Glutamatergic neuron (in vitro differentiated cells): ENCODE measurements around the gene RASGEF1B. TPM values are rescaled to one million over a fixed set of nuclear protein-coding genes. Genes with fewer than 3 reads are reported as not detected.

Source experiments
- DNase-seq: peaks from one replicate; pipeline ENCODE4 v3.0.0; 2022
- H3K27ac Mint-ChIP-seq: one replicate; pipeline ENCODE4 v1.8.0; 2020; ENCODE audit warnings: mild to moderate bottlenecking, mixed read lengths, inconsistent platforms; ENCODE audit not compliant: unreplicated experiment
- H3K27me3 Mint-ChIP-seq: one replicate; pipeline ENCODE4 v1.8.0; 2020; ENCODE audit warnings: mild to moderate bottlenecking, moderate library complexity, mixed read lengths, inconsistent platforms; ENCODE audit not compliant: unreplicated experiment
- H3K36me3 Mint-ChIP-seq: one replicate; pipeline ENCODE4 v1.8.0; 2020; ENCODE audit warnings: mild to moderate bottlenecking, mixed read lengths, inconsistent platforms; ENCODE audit not compliant: unreplicated experiment
- H3K4me1 Mint-ChIP-seq: one replicate; pipeline ENCODE4 v1.8.0; 2020; ENCODE audit warnings: mild to moderate bottlenecking, low read depth, mixed read lengths, inconsistent platforms; ENCODE audit not compliant: unreplicated experiment
- H3K4me3 Mint-ChIP-seq: one replicate; pipeline ENCODE4 v1.8.0; 2020; ENCODE audit warnings: mild to moderate bottlenecking, mixed read lengths, inconsistent platforms; ENCODE audit not compliant: unreplicated experiment
- H3K9me3 Mint-ChIP-seq: one replicate; pipeline ENCODE4 v1.8.0; 2020; ENCODE audit warnings: mild to moderate bottlenecking, moderate library complexity, mixed read lengths, inconsistent platforms; ENCODE audit not compliant: unreplicated experiment
- total RNA-seq: library from RNA; stranded (reverse); fragmentation: NEBNext Ultra II Directional; extraction: Animal tissue kit (Norgen Biotek cat#: 25700); gene quantifications from one replicate; pipeline ENCODE4 v1.2.1, GENCODE V29; 2021; ENCODE audit not compliant: unreplicated experiment
- TF ChIP-seq, protein P1 (sequence below): fragments of 200-600 bp; sonication (generic); IDR thresholded peaks from one replicate; pipeline ENCODE4 v1.5.0; 2021; ENCODE audit not compliant: partially characterized antibody, unreplicated experiment

Gene RASGEF1B
- total RNA-seq, 1 donor from 2014 or later: 108 TPM

- Mint-ChIP-seq H3K4me1 (peaks cover 41% of the 10 kb centered on the region), H3K36me3 (no peaks in the 10 kb centered on the region), H3K4me3 (no peak overlapping the region), H3K9me3 (peaks cover 6% of the 10 kb centered on the region), H3K27me3 (peaks cover 2% of the 10 kb centered on the region), H3K27ac (peak overlapping the region; percentile 42)
- TF ChIP-seq, protein P1, sequence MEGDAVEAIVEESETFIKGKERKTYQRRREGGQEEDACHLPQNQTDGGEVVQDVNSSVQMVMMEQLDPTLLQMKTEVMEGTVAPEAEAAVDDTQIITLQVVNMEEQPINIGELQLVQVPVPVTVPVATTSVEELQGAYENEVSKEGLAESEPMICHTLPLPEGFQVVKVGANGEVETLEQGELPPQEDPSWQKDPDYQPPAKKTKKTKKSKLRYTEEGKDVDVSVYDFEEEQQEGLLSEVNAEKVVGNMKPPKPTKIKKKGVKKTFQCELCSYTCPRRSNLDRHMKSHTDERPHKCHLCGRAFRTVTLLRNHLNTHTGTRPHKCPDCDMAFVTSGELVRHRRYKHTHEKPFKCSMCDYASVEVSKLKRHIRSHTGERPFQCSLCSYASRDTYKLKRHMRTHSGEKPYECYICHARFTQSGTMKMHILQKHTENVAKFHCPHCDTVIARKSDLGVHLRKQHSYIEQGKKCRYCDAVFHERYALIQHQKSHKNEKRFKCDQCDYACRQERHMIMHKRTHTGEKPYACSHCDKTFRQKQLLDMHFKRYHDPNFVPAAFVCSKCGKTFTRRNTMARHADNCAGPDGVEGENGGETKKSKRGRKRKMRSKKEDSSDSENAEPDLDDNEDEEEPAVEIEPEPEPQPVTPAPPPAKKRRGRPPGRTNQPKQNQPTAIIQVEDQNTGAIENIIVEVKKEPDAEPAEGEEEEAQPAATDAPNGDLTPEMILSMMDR: no peak
- DNase-seq: no peak
Observed at GRCh38 chr4:81498046-81498445, 26.3 kb upstream of the RASGEF1B start.

GRCh38 chr4:81495345-81495744, 23.6 kb upstream of the RASGEF1B start:
- no peak for DNase-seq
- Mint-ChIP-seq H3K27me3 (peaks cover 2% of the 10 kb centered on the region), H3K4me3 (no peak overlapping the region), H3K36me3 (peaks cover 5% of the 10 kb centered on the region), H3K9me3 (peaks cover 4% of the 10 kb centered on the region), H3K4me1 (peaks cover 19% of the 10 kb centered on the region), H3K27ac (no peak overlapping the region)
- TF ChIP-seq, protein P1: no peak

DNA sequence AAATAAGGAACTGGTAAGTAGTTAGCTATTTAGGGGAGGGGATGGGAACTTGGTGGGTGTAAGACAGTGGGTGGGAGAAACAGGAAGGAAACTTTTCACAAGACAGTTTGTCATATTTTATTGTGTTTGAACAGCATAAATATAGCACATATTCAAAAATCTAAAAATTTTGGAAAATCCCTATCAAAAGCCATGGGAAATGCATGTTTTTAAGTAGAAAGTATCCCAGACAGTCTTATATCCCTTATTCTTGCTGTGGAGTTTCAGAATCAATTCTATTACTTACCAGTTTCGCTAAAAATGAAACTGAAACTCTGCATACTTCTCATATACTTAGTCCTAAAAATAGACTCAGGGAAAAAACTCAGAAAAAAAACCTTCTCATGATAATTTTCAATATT, 22.3 kb upstream of the RASGEF1B start:
- Mint-ChIP-seq H3K27ac (no peak overlapping the region), H3K4me3 (no peak overlapping the region), H3K27me3 (peaks cover 2% of the 10 kb centered on the region), H3K4me1 (peaks cover 8% of the 10 kb centered on the region), H3K36me3 (peaks cover 5% of the 10 kb centered on the region), H3K9me3 (no peaks in the 10 kb centered on the region)
- no peak for DNase-seq
- TF ChIP-seq, protein P1: no peak

DNA sequence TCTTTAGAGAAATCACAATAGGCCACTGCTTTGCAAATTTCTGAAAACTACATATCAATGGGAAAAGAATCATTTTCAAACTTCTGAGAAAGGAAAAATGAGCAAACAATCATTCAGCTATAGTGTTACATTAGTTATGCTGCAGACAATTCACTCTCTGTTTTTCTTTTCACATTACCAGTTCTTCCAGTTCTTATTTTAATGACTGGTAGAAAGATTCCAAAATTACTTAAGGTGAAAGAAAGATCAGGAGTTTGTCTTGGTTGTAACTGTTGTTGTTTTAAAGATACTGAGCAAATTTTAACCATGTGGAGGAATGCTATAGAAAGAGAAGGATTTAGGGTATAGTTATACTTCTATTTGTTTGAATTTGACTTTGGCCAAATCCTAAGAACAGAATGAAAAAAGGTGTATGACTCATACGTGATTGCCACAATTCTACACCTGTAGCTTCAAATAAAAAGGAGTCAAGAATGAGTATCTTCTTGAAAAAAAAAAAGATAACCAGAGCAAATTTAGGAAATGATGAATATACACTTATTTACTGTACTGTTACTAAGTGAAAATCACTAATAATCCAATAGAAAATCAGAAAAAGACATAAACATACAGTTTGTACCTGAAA, 21.0 kb upstream of the RASGEF1B start:
- DNase-seq: no peak
- Mint-ChIP-seq H3K27me3 (peaks cover 2% of the 10 kb centered on the region), H3K4me3 (no peak overlapping the region), H3K27ac (no peak overlapping the region), H3K36me3 (peaks cover 5% of the 10 kb centered on the region), H3K4me1 (no peaks in the 10 kb centered on the region), H3K9me3 (no peaks in the 10 kb centered on the region)
- TF ChIP-seq, protein P1: no peak

DNA sequence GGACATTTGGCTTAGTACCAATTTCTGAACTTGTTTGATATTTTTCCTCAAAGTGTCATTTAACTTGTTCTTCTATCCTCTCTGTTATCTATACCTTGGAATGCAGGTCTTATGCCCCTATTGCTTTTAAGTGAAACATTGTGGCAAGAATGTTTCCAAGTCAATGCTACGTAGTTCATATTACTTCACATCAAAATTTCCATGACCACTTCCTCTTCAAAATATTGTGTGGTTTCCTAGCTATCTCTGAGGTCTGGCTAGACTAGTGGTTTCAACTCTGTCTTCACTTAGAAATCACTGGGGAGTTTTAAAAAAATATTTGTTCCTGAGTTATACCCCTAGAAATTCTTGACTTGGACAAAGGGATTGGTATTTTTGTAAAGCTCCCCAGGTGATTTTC, 20.2 kb upstream of the RASGEF1B start:
- Mint-ChIP-seq H3K27ac (no peak overlapping the region), H3K27me3 (peaks cover 2% of the 10 kb centered on the region), H3K4me1 (no peaks in the 10 kb centered on the region), H3K9me3 (no peaks in the 10 kb centered on the region), H3K36me3 (peaks cover 5% of the 10 kb centered on the region), H3K4me3 (no peak overlapping the region)
- DNase-seq: no peak
- TF ChIP-seq, protein P1: no peak
